Esophagus muscularis mucosa (tissue), 3 donors: ENCODE results near the gene PLEK.

ENCODE experiments used
- CTCF ChIP-seq, 3 experiments: fragments of 200-600 bp in 2 of 3; fragments of 450-650 bp in 1 of 3; sonication (generic) in 2 of 3; IDR thresholded peaks; one replicate each; pipeline ENCODE4 v1.5.1; 2017 to 2019; ENCODE audit warnings: antibody characterized with exemption in 3 of 3, mild to moderate bottlenecking in 2 of 3, moderate library complexity in 1 of 3
- POLR2A ChIP-seq: fragments of 450-650 bp; IDR thresholded peaks from one replicate; pipeline ENCODE4 v1.6.1; 2017; ENCODE audit warnings: antibody characterized with exemption, moderate library complexity, mild to moderate bottlenecking, low read depth

GRCh38 chr2:68391869-68392268 is 26.8 kb downstream of the PLEK start:
- TF ChIP-seq CTCF (IDR thresholded peaks at IDR 0.05) (no peak), POLR2A (no peak)
